Daoy (cell line): ENCODE measurements around the gene CCR2. TPM values are rescaled to one million over a fixed set of nuclear protein-coding genes. Genes with fewer than 3 reads are reported as not detected.
A peak's percentile ranks its signal among the peaks of the same experiment; 100 is the strongest.
"Not testable (repeated sequence)": the region's sequence is repeated elsewhere in the genome, so short reads cannot be mapped to it uniquely, and the experiment has no call there.

Experiments
- DNase-seq: peaks from one replicate; pipeline ENCODE4 v3.0.0-alpha.2; 2015; ENCODE audit warnings: low read depth
- total RNA-seq: library from RNA; depleted of rRNA; stranded (reverse); fragments of >200 nt; shearing (Covaris generic); gene quantifications from 2 replicates; pipeline ENCODE4 v1.2.3, GENCODE V29; 2014; rRNA removed

The CCR2 gene
- total RNA-seq, 1 experiment from 2014 or later = not detected

DNA sequence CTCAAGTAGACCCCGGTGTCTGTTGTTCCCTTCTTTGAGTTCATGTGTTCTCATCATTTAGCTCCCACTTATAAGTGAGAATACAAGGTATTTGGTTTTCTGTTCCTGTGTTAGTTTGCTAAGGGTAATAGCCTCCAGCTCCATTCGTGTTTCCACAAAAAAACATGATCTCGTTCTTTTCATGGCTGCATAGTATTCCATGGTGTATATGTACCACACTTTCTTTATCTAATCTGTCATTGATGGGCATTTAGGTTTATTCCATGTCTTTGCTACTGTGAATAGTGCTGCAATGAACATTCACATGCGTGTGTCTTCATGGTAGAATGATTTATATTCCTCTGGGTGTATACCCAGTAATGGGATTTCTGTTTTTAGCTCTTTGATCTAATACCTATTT lies 49.0 kb downstream of the CCR2 start:
- DNase-seq = not testable (repeated sequence)

GRCh38 chr3:46405301-46406019 lies 51.5 kb downstream of the CCR2 start:
- DNase-seq = no peak

- DNase-seq = no peak
Measured at GRCh38 chr3:46406443-46406787, 52.5 kb downstream of the CCR2 start.

DNA sequence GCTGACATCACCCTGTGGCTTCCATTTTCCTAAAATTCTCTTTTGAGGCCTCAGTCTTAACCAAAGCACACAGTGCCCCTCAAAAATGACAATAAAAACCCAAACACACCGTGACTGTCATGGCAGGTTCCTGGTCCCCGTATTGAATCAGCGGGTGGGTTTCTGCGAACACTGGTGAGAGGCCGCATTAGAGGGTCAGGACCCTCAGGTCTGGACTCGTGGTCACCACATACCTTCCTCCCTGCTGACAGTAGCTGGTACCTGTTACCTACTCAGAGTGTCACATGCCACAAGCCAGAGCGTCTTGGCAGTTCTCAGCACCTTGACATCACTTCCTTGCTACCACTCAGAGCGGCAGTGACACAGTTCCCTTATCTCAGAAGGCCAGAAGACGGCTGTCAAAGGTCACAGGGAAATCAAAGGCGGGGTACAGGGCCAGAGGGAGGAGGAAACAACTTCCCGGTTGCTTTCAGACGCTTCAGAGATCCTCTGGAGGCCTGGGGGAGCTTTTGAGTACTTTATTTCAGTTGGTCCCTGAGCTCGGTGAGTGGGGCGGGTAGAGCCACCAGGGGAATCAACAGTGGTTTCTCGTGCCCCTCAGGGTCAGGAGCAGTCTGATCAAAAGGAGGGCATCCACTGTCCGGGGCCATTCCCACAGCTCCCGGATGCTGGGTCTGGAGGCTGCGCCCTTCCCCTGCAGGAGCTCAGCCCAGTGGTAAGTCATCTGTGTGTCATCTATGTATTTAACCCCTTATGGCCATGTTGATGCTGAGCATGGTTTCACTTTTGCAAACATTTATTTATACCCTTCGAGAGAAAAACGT lies 53.1 kb downstream of the CCR2 start, which contains the start of the genes CCR5AS and CCRL2:
Gene CCR5AS (minus strand): TSS at position 279 of the 824 bp plus-strand sequence.
Gene CCRL2 (plus strand): TSS at position 472 of the 824 bp plus-strand sequence. CDS start 821 bp downstream, outside the sequence.
- DNase-seq = peak; percentile 67

GRCh38 chr3:46407970-46408369 lies 54.1 kb downstream of the CCR2 start:
- no peak for DNase-seq

DNA sequence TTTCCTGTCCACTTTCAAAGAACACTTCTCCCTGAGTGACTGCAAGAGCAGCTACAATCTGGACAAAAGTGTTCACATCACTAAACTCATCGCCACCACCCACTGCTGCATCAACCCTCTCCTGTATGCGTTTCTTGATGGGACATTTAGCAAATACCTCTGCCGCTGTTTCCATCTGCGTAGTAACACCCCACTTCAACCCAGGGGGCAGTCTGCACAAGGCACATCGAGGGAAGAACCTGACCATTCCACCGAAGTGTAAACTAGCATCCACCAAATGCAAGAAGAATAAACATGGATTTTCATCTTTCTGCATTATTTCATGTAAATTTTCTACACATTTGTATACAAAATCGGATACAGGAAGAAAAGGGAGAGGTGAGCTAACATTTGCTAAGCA lies 54.9 kb downstream of the CCR2 start:
- DNase-seq = no peak

GRCh38 chr3:46409739-46410489 lies 56.0 kb downstream of the CCR2 start:
- DNase-seq = no peak

Other genes with a start within 250 kb of the CCR2 start
- not detected in 2 replicates for gene CCR1, start 145.8 kb upstream of the CCR2 start, total RNA-seq
- not detected in 2 replicates for gene CCR3, start 111.7 kb upstream of the CCR2 start, total RNA-seq
- not detected in 2 replicates for gene CCR5, start 16.8 kb downstream of the CCR2 start, total RNA-seq
- gene CCRL2, start 53.1 kb downstream of the CCR2 start, total RNA-seq = 0.29 TPM in 1 of 2 replicates, not detected in the other
- not detected in 2 replicates for gene LTF, start 110.8 kb downstream of the CCR2 start, total RNA-seq
- not detected in 2 replicates for gene RTP3, start 143.9 kb downstream of the CCR2 start, total RNA-seq
- 0.36 and 0.40 TPM in 2 replicates for gene LRRC2, start 212.2 kb downstream of the CCR2 start, total RNA-seq